RWPE1 (cell line): ENCODE data around the gene PCK1.

Experiments
- CTCF ChIA-PET: fragments of 350-600 bp; sonication (Branson Sonifier 250); formaldehyde crosslinking; extraction: SDS; loops from one replicate; lab custom pipeline; 2021; lab: Yijun Ruan, JAX
- POLR2A ChIA-PET: fragments of 400-600 bp; formaldehyde crosslinking; extraction: SDS; loops from one replicate; lab custom pipeline; 2020; ENCODE audit warnings: antibody characterized with exemption; ENCODE audit not compliant: low non-redundant PET; lab: Yijun Ruan, JAX
- DNase-seq: peaks from one replicate; pipeline ENCODE4 v3.0.0; 2012; ENCODE audit warnings: low spot score
- H3K27ac ChIP-seq: fragments of 450-650 bp; 2 replicates; pipeline ENCODE4 v1.5.1; 2017
- TF ChIP-seq, protein P1 (sequence below): fragments of 450-650 bp; conservative IDR thresholded peaks from 2 replicates; pipeline ENCODE4 v1.5.1; 2017; ENCODE audit warnings: low read depth, mild to moderate bottlenecking

PCK1 gene

DNA sequence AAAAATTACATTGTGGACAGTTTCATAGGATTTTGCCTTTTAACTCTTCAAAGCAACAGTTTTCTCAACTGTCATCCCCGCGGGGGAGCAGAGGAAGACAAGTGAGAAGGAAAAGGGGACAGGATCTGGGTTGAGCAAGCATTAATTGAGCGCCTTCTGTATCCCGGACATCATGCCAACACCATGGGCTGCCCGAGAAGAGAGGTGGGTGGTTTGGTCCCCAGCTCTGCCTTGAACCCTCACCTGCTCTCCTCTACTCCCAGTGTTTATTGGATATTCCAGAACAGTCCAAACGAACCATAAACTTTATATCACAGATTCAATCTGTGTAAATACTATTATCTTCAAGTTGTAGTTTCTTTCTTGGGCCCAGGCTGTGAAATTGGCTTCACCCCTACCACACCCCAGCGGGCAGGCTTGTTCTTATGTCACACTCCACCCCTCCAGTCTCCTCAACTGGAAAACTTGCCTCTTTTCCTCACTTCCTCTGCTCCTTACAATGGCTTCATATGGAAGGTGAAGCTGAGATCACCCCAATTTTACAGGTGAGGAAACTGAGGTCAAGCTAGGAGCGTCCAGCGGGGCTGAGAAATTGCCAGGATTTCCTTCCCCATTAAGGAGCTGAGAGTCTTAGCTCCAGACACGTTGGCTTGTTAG lies 6.0 kb downstream of the PCK1 start:
- no peak overlapping the region for H3K27ac ChIP-seq
- no peak for DNase-seq
- ChIA-PET POLR2A (no interaction called here), CTCF (interaction anchor here (1.5 kb wide), 1 partner anchor 29 kb away, joined by 4 read pairs; no protein-coding TSS in a partner anchor)
- TF ChIP-seq, protein P1, sequence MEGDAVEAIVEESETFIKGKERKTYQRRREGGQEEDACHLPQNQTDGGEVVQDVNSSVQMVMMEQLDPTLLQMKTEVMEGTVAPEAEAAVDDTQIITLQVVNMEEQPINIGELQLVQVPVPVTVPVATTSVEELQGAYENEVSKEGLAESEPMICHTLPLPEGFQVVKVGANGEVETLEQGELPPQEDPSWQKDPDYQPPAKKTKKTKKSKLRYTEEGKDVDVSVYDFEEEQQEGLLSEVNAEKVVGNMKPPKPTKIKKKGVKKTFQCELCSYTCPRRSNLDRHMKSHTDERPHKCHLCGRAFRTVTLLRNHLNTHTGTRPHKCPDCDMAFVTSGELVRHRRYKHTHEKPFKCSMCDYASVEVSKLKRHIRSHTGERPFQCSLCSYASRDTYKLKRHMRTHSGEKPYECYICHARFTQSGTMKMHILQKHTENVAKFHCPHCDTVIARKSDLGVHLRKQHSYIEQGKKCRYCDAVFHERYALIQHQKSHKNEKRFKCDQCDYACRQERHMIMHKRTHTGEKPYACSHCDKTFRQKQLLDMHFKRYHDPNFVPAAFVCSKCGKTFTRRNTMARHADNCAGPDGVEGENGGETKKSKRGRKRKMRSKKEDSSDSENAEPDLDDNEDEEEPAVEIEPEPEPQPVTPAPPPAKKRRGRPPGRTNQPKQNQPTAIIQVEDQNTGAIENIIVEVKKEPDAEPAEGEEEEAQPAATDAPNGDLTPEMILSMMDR, result no peak

DNA sequence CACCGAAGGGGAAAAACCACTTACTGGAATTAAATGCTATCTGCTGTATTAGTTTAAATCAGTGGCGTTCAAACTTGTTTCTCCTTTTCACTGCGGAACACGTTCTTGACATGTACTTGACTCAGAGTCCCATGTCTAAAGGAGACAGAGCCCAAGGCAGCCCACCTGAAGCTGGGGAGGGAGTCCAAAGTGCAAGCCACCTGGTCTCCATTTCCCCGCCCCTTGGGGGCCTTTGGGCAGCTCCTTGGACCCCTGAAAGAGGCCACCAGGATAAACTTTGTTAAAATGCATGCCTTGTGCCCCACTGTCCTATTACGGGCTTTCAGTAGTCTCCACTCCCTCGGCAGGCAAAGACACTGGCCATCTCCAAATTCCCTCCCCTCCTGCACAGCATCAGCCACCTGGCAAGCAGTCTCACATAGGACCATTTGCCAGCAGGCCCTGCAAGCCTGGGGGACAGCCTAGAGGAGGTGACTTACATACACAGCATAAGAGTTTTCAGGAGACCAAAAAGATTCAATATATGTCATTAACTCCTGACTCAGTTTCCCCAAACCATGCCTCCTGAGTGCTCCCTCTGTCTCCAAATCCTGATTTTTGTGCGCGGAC lies 6.7 kb downstream of the PCK1 start:
- CTCF ChIA-PET, result interaction anchor here (0.6 to 1.5 kb wide), 2 partner anchors 29 to 643 kb away, joined by 3 to 4 read pairs; no protein-coding TSS in a partner anchor
- TF ChIP-seq, protein P1, result no peak
- POLR2A ChIA-PET, result no interaction called here
- no peak overlapping the region for H3K27ac ChIP-seq
- DNase-seq, result no peak

DNA sequence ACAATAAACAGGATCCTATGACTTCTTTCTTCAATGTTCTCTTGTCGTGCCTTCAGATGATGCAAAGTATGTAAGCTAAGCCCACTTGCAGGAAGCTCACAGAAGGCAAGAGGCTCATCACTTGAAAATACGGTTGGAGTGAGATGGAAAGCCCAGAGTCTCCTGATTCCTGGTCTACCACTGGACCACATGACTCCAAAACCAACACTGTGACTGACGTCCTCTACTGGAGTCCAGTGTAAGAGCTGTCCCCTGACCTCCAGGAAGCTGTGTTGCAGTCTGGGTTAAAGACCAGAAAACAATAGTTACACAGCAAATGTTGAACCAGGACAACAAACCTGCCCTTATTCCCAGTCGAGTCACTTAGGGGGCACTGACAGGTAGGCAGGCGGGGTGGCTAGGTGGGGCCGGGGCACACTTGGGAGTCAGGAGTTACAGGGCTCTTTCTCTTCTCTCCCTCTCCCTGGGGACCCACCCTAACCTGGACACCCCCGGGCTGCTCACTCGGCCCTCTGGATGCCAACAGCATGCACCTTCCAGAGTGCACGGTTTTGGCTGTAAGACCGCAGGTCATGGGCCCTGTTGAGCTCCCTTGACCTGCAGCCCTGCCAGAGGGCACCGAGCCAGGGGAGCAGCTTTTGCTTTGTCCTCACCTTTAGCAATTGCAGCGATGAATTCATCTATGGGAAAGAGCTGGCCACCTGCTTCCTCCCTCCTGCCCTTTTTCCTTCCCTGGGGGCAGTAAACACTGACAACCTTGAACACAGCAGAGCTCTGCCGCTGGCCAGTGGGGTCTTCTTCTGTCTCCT lies 7.4 kb downstream of the PCK1 start:
- H3K27ac ChIP-seq, result no peak overlapping the region
- TF ChIP-seq, protein P1, result no peak
- DNase-seq, result no peak
- ChIA-PET CTCF (interaction anchor here (0.6 to 1.5 kb wide), 3 partner anchors 30 to 952 kb away, joined by 3 to 4 read pairs (median 3); no protein-coding TSS in a partner anchor), POLR2A (no interaction called here)

DNA sequence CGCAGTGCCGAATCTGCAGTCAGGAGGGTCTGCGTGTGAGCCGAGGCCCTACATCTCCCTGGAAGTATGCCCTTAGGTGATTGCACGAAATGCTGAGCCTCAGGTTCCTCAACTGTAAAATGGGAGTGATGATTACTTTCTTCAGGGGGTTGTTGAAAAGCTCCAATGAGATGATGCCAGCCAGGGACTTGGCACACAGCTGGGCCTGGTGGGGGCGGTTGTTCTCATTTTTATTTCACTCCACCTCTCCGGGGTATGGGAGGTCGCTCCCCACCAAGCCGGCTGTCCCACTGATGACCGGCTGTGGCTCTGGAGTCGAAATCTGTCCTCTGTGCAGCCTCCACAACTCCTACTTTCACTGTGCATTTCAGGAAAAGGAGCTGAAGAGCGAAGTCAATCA lies 8.1 kb downstream of the PCK1 start:
- CTCF ChIA-PET, result interaction anchor here (0.5 to 1.1 kb wide), 2 partner anchors 19 to 70 kb away, joined by 3 read pairs; no protein-coding TSS in a partner anchor

DNA sequence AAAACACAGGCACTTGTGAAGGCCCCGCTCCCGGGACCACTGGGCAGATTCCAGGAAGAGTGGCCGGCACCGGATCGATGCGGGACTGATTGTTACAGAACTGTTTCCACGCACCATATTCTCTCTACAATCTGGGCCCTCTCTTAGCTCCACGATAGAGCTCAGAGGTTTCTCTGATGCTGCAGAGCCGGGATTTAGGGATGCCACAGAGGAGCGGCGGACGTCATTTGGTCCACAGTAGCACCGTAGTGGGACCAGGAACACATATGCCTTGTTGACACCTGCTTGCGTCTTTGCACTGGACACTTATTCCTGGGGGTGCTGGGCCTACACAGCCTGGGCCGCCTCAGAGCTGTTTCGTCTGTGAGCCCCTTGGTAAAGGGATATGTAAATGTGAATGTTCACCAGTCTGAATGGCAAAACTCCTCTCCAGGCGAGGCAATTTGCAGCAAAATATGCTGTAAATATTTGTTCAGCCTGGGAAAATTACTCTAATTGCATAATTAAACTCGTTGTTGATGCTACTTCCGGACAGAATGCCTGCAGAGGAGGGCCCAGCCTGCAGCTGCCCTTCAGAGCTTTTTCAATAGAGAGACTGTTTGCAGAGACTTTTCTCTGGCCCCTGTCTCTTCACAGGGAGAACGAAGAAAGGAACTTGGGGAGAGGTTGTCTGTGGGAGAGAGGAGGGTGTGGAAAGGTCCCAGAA lies 9.4 kb downstream of the PCK1 start:
- CTCF ChIA-PET, result interaction anchor here (0.5 to 1.1 kb wide), 4 partner anchors 26 to 570 kb away, joined by 3 to 4 read pairs (median 3); no protein-coding TSS in a partner anchor
- POLR2A ChIA-PET, result interaction anchor here (0.7 kb wide), 1 partner anchor 22 kb away, joined by 3 read pairs; no protein-coding TSS in a partner anchor
- H3K27ac ChIP-seq, result no peak overlapping the region
- TF ChIP-seq, protein P1, result no peak
- no peak for DNase-seq

More for the DNA sequence above, 8.1 kb downstream of the PCK1 start:
- DNase-seq, result no peak
- no peak overlapping the region for H3K27ac ChIP-seq
- TF ChIP-seq, protein P1, result no peak
- POLR2A ChIA-PET, result no interaction called here
